Measurements from ENCODE around the gene MPZL3. TPM values are rescaled to one million over a fixed set of nuclear protein-coding genes. Genes with fewer than 3 reads are reported as not detected.

MPZL3 gene
- total RNA-seq, 2 experiments from 2014 or later = 34.0 to 34.9 TPM

- H3K36me3 Mint-ChIP-seq (ENCODE audit: low read depth) = peaks cover 82% of the 10 kb centered on the region
- H3K4me3 Mint-ChIP-seq = no peak overlapping the region
- H3K27ac Mint-ChIP-seq = no peak overlapping the region
- POLR2A ChIA-PET = interaction anchor here (0.6 to 1.5 kb wide), 5 partner anchors 8 to 229 kb away, joined by 4 to 8 read pairs (median 6); partner anchors contain the start of gene JAML
- DNase-seq = no peak
- peaks cover 2% of the 10 kb centered on the region for H3K9me3 Mint-ChIP-seq
- H3K27me3 Mint-ChIP-seq = no peaks in the 10 kb centered on the region
- peaks cover 70% of the 10 kb centered on the region for H3K4me1 Mint-ChIP-seq
- CTCF ChIA-PET = interaction anchor here (1.4 to 2.9 kb wide), 3 partner anchors 10 to 86 kb away, joined by 4 to 19 read pairs (median 6); no protein-coding TSS in a partner anchor
Measured at GRCh38 chr11:118209033-118209432, 43.1 kb downstream of the MPZL3 start.

GRCh38 chr11:118207079-118207478, 45.1 kb downstream of the MPZL3 start:
- Mint-ChIP-seq H3K9me3 (peaks cover 2% of the 10 kb centered on the region), H3K4me1 (peaks cover 50% of the 10 kb centered on the region), H3K27me3 (no peaks in the 10 kb centered on the region), H3K27ac (peak overlapping the region; percentile 85), H3K4me3 (no peak overlapping the region), H3K36me3 (ENCODE audit: low read depth) (peaks cover 66% of the 10 kb centered on the region)
- DNase-seq = no peak
- ChIA-PET POLR2A (interaction anchor here (2.0 to 5.7 kb wide), 2 partner anchors 13 to 33 kb away, joined by 11 to 249 read pairs; partner anchors contain the start of gene JAML), CTCF (interaction anchor here (0.8 to 2.9 kb wide), 3 partner anchors 9 to 88 kb away, joined by 3 to 19 read pairs (median 4); no protein-coding TSS in a partner anchor)

GRCh38 chr11:118206391-118207031, 45.7 kb downstream of the MPZL3 start:
- peaks cover 45% of the 10 kb centered on the region for H3K4me1 Mint-ChIP-seq
- H3K27ac Mint-ChIP-seq = peak overlapping the region; percentile 85
- no peak for DNase-seq
- CTCF ChIA-PET = interaction anchor here (0.8 to 0.9 kb wide), 2 partner anchors 12 to 19 kb away, joined by 3 read pairs; no protein-coding TSS in a partner anchor
- no peak overlapping the region for H3K4me3 Mint-ChIP-seq
- H3K9me3 Mint-ChIP-seq = peaks cover 2% of the 10 kb centered on the region
- H3K27me3 Mint-ChIP-seq = no peaks in the 10 kb centered on the region
- peaks cover 60% of the 10 kb centered on the region for H3K36me3 Mint-ChIP-seq (ENCODE audit: low read depth)
- POLR2A ChIA-PET = interaction anchor here (2.0 to 5.7 kb wide), 2 partner anchors 14 to 33 kb away, joined by 11 to 249 read pairs; partner anchors contain the start of gene JAML

GRCh38 chr11:118205606-118206378, 46.4 kb downstream of the MPZL3 start:
- CTCF ChIA-PET = interaction anchor here (0.9 kb wide), 1 partner anchor 20 kb away, joined by 3 read pairs; no protein-coding TSS in a partner anchor
- POLR2A ChIA-PET = interaction anchor here (2.0 to 5.7 kb wide), 2 partner anchors 14 to 34 kb away, joined by 11 to 249 read pairs; partner anchors contain the start of gene JAML
- DNase-seq = no peak
- Mint-ChIP-seq H3K36me3 (ENCODE audit: low read depth) (peaks cover 54% of the 10 kb centered on the region), H3K27ac (peak overlapping the region; percentile 85), H3K27me3 (no peaks in the 10 kb centered on the region), H3K4me1 (peaks cover 44% of the 10 kb centered on the region), H3K4me3 (no peak overlapping the region), H3K9me3 (peaks cover 2% of the 10 kb centered on the region)

- POLR2A ChIA-PET = interaction anchor here (0.6 to 5.7 kb wide), 21 partner anchors 8 to 646 kb away, joined by 3 to 249 read pairs (median 6); partner anchors contain the start of genes CD3D, CD3E, CD3G and IL10RA
- Mint-ChIP-seq H3K4me1 (peaks cover 40% of the 10 kb centered on the region), H3K4me3 (no peak overlapping the region), H3K36me3 (ENCODE audit: low read depth) (peaks cover 42% of the 10 kb centered on the region), H3K27ac (no peak overlapping the region), H3K9me3 (peaks cover 2% of the 10 kb centered on the region), H3K27me3 (no peaks in the 10 kb centered on the region)
- DNase-seq = peak; percentile 90
- CTCF ChIA-PET = interaction anchor here (0.8 to 2.0 kb wide), 22 partner anchors 8 to 140 kb away, joined by 3 to 13 read pairs (median 5); partner anchors contain the start of genes CD3D, CD3E and JAML
Measured at GRCh38 chr11:118202599-118203422, 49.4 kb downstream of the MPZL3 start.

GRCh38 chr11:118201966-118202365, 50.2 kb downstream of the MPZL3 start:
- ChIA-PET CTCF (interaction anchor here (0.7 to 2.0 kb wide), 21 partner anchors 9 to 141 kb away, joined by 3 to 13 read pairs (median 5); partner anchors contain the start of genes CD3D, CD3E and JAML), POLR2A (interaction anchor here (0.6 to 5.7 kb wide), 21 partner anchors 9 to 387 kb away, joined by 3 to 249 read pairs (median 6); partner anchors contain the start of genes CD3D, CD3E, CD3G and IL10RA)
- Mint-ChIP-seq H3K27me3 (no peaks in the 10 kb centered on the region), H3K4me3 (no peak overlapping the region), H3K36me3 (ENCODE audit: low read depth) (peaks cover 41% of the 10 kb centered on the region), H3K9me3 (peaks cover 2% of the 10 kb centered on the region), H3K4me1 (peaks cover 34% of the 10 kb centered on the region), H3K27ac (no peak overlapping the region)
- DNase-seq = no peak

- Mint-ChIP-seq H3K27ac (no peak overlapping the region), H3K4me1 (peaks cover 26% of the 10 kb centered on the region), H3K4me3 (no peak overlapping the region), H3K36me3 (ENCODE audit: low read depth) (peaks cover 38% of the 10 kb centered on the region), H3K27me3 (no peaks in the 10 kb centered on the region), H3K9me3 (no peaks in the 10 kb centered on the region)
- DNase-seq = peak; percentile 59
- ChIA-PET CTCF (interaction anchor here (1.3 to 3.8 kb wide), 8 partner anchors 10 to 141 kb away, joined by 3 to 43 read pairs (median 9); partner anchors contain the start of gene CD3D), POLR2A (interaction anchor here (0.6 to 5.7 kb wide), 11 partner anchors 10 to 144 kb away, joined by 3 to 249 read pairs (median 14); partner anchors contain the start of genes CD3G, JAML, MPZL2 and MPZL3)
Measured at GRCh38 chr11:118200901-118201680, 51.1 kb downstream of the MPZL3 start.

- Mint-ChIP-seq H3K4me1 (peaks cover 20% of the 10 kb centered on the region), H3K9me3 (no peaks in the 10 kb centered on the region), H3K4me3 (no peak overlapping the region), H3K27ac (no peak overlapping the region), H3K36me3 (ENCODE audit: low read depth) (peaks cover 34% of the 10 kb centered on the region), H3K27me3 (no peaks in the 10 kb centered on the region)
- ChIA-PET CTCF (interaction anchor here (2.8 to 3.8 kb wide), 5 partner anchors 15 to 104 kb away, joined by 28 to 47 read pairs (median 43); partner anchors contain the start of gene CD3E), POLR2A (interaction anchor here (1.6 to 2.7 kb wide), 3 partner anchors 16 to 105 kb away, joined by 3 to 14 read pairs (median 7); partner anchors contain the start of gene JAML)
- no peak for DNase-seq
Measured at GRCh38 chr11:118200497-118200896, 51.7 kb downstream of the MPZL3 start.

- Mint-ChIP-seq H3K27me3 (no peaks in the 10 kb centered on the region), H3K36me3 (ENCODE audit: low read depth) (peaks cover 40% of the 10 kb centered on the region), H3K27ac (peak overlapping the region; percentile 63), H3K4me3 (no peak overlapping the region), H3K4me1 (peaks cover 15% of the 10 kb centered on the region), H3K9me3 (no peaks in the 10 kb centered on the region)
- ChIA-PET CTCF (interaction anchor here (0.6 to 3.8 kb wide), 71 partner anchors 9 to 373 kb away, joined by 3 to 62 read pairs (median 7); partner anchors contain the start of genes ARCN1, ATP5MG, CD3D and CD3E), POLR2A (interaction anchor here (0.8 to 2.7 kb wide), 11 partner anchors 17 to 144 kb away, joined by 3 to 14 read pairs (median 4); partner anchors contain the start of genes CD3D, JAML and MPZL3)
- DNase-seq = no peak
Measured at GRCh38 chr11:118199135-118199534, 53.0 kb downstream of the MPZL3 start.

- Mint-ChIP-seq H3K27me3 (no peaks in the 10 kb centered on the region), H3K9me3 (no peaks in the 10 kb centered on the region), H3K4me1 (peaks cover 15% of the 10 kb centered on the region), H3K4me3 (no peak overlapping the region), H3K36me3 (ENCODE audit: low read depth) (peaks cover 47% of the 10 kb centered on the region), H3K27ac (peak overlapping the region; percentile 63)
- ChIA-PET CTCF (interaction anchor here (0.6 to 3.8 kb wide), 78 partner anchors 10 to 374 kb away, joined by 3 to 62 read pairs (median 6); partner anchors contain the start of genes ARCN1, ATP5MG, CD3D and CD3E), POLR2A (interaction anchor here (0.8 to 2.7 kb wide), 9 partner anchors 18 to 144 kb away, joined by 3 to 14 read pairs (median 7); partner anchors contain the start of genes CD3D and JAML)
- DNase-seq = peak; percentile 85
Measured at GRCh38 chr11:118198370-118198769, 53.8 kb downstream of the MPZL3 start.
